Right lobe of liver (tissue), 4 donors: ENCODE results near the gene MN1.

Experiments
- POLR2A ChIP-seq: fragments of 450-650 bp; IDR thresholded peaks from one replicate; pipeline ENCODE4 v1.6.1; 2017; ENCODE audit warnings: antibody characterized with exemption, mild to moderate bottlenecking
- TF ChIP-seq, protein P1 (sequence below), 4 donors: fragments of 200-600 bp in 3 of 4; fragments of 450-650 bp in 1 of 4; IDR thresholded peaks; one replicate each; pipeline versions ENCODE4 v1.5.1 to v1.8.0; 2016 to 2022; ENCODE audit warnings: antibody characterized with exemption in 4 of 4, mild to moderate bottlenecking in 2 of 4
- donor health status: DM: no; HTN: no; CAD: no.
- donor health status: DM: no; HTN: no; CAD: no.
- donor health status: DM: no; HTN: yes; CAD: no.

DNA sequence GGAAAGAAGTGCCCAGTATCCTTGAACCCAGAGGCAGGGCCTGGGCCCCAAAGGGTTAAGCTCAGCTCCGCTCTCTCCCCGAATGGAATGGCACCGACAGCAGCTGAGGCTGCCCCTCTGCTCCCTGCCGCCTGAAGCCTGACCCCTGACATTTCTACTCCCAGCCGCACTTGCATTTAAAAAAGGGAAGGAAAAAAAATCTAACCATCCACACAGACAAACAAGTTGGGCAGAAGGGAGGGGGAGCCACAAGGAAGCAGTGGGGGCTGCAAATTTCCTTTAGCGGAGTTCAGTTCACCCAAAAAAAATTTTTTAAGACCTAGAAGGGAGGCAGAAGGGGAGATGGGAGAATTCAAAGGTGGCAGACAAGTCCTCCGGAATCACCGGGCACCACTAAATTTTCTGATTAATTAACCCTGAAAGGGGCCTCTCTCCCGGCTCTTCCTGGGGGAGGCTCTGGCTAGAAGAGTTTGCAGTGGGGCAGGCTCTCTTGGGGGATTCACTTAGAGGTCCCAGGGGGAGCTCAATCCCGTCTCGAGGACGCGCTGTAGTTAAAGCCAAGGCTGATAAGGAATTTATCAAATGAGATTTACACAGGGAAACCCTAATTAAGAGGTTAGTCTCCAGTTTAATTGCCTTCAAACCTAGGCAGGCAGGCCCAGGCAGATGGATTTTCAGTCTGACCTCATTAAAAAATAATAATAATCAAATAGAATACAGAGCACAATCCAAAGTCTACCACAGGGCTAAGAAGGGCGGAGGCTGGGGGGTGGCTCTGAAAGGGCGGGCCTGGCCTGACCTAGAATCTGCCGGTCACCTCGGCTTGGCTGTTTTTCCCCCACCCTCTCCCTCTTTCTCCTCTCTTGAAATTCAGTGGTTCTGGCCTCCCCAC is 25.6 kb downstream of the MN1 start:
- TF ChIP-seq, protein P1, sequence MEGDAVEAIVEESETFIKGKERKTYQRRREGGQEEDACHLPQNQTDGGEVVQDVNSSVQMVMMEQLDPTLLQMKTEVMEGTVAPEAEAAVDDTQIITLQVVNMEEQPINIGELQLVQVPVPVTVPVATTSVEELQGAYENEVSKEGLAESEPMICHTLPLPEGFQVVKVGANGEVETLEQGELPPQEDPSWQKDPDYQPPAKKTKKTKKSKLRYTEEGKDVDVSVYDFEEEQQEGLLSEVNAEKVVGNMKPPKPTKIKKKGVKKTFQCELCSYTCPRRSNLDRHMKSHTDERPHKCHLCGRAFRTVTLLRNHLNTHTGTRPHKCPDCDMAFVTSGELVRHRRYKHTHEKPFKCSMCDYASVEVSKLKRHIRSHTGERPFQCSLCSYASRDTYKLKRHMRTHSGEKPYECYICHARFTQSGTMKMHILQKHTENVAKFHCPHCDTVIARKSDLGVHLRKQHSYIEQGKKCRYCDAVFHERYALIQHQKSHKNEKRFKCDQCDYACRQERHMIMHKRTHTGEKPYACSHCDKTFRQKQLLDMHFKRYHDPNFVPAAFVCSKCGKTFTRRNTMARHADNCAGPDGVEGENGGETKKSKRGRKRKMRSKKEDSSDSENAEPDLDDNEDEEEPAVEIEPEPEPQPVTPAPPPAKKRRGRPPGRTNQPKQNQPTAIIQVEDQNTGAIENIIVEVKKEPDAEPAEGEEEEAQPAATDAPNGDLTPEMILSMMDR (IDR thresholded peaks at IDR 0.05), result no peak
- no peak for TF ChIP-seq POLR2A
